ENCODE results near the gene C7orf57. TPM values are rescaled to one million over a fixed set of nuclear protein-coding genes. Genes with fewer than 3 reads are reported as not detected.

C7orf57 gene
- total RNA-seq, 1 donor from 2014 or later: not detected

DNA sequence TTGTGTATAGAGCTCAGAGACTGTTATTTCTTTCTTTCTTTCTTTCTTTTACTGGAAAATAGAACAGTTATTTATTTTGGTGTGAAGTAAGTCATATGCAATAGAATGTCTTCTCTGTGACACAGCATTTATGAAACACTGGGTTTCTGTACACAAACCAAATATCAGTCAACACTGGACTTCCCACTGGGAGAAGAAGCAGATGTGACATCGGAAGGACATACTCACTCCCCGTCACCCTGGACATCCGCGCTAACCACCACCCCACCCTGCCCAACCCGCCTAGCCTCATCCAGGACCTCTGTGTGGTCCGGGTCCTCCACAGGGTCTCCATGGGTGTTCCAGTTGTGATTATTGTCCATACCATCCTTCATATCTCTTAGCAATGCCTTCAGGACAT is 28.5 kb upstream of the C7orf57 start:
- Histone ChIP-seq H3K36me3 (ENCODE audit: control insufficient read depth, insufficient read depth, low read length) (no peaks in the 10 kb centered on the region), H3K27me3 (ENCODE audit: control insufficient read depth, insufficient read depth, low read length) (no peaks in the 10 kb centered on the region), H3K4me3 (ENCODE audit: low read depth, low read length) (no peak overlapping the region)
- TF ChIP-seq, protein P1, sequence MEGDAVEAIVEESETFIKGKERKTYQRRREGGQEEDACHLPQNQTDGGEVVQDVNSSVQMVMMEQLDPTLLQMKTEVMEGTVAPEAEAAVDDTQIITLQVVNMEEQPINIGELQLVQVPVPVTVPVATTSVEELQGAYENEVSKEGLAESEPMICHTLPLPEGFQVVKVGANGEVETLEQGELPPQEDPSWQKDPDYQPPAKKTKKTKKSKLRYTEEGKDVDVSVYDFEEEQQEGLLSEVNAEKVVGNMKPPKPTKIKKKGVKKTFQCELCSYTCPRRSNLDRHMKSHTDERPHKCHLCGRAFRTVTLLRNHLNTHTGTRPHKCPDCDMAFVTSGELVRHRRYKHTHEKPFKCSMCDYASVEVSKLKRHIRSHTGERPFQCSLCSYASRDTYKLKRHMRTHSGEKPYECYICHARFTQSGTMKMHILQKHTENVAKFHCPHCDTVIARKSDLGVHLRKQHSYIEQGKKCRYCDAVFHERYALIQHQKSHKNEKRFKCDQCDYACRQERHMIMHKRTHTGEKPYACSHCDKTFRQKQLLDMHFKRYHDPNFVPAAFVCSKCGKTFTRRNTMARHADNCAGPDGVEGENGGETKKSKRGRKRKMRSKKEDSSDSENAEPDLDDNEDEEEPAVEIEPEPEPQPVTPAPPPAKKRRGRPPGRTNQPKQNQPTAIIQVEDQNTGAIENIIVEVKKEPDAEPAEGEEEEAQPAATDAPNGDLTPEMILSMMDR (IDR thresholded peaks at IDR 0.05; ENCODE audit: insufficient read depth, low read length, poor library complexity, severe bottlenecking): no peak
- no peak for DNase-seq (ENCODE audit: low read depth)

DNA sequence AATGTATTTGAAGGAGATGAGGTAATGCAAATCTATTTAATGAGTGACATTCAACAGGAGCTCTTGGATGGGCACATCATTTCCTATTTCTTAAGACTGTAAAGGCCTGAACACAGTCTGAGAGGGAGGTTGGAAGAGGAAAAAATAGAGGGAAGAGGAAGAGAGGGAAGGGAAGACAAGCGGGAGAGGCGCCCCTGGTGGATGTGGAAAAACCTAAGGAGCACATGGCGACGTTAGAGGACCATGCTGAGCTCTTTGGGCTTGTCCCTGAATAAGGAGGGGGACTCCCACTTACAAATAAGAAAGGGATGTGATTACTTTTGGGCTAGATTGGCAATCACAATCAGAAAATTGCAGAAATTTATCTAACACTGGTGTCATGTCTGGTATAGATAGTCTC is 26.1 kb upstream of the C7orf57 start:
- TF ChIP-seq, protein P1 (IDR thresholded peaks at IDR 0.05; ENCODE audit: insufficient read depth, low read length, poor library complexity, severe bottlenecking): no peak
- no peak for DNase-seq (ENCODE audit: low read depth)
- H3K36me3 ChIP-seq (ENCODE audit: control insufficient read depth, insufficient read depth, low read length): no peaks in the 10 kb centered on the region
- no peak overlapping the region for H3K4me3 ChIP-seq (ENCODE audit: low read depth, low read length)
- H3K27me3 ChIP-seq (ENCODE audit: control insufficient read depth, insufficient read depth, low read length): no peaks in the 10 kb centered on the region

DNA sequence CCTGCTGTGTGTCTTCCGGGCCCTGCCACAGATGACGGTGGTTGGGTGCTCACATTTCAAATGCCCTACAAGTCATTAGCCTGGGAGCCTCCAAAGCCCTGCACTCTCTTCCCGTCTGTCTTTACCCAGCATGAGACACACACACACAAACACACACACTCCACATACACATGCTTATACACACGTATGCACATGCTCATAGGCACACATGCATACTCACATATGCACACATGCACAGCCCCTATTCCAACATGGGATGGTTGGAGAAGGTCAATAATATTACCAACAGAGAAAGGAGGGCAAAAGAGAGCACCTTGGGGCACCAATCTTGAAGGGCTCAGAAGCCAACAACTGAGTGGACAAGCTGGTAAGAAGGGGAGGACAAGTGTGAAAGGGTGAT is 25.4 kb upstream of the C7orf57 start:
- DNase-seq (ENCODE audit: low read depth): no peak
- no peak overlapping the region for H3K4me3 ChIP-seq (ENCODE audit: low read depth, low read length)
- H3K27me3 ChIP-seq (ENCODE audit: control insufficient read depth, insufficient read depth, low read length): no peaks in the 10 kb centered on the region
- TF ChIP-seq, protein P1 (IDR thresholded peaks at IDR 0.05; ENCODE audit: insufficient read depth, low read length, poor library complexity, severe bottlenecking): no peak
- H3K36me3 ChIP-seq (ENCODE audit: control insufficient read depth, insufficient read depth, low read length): no peaks in the 10 kb centered on the region

DNA sequence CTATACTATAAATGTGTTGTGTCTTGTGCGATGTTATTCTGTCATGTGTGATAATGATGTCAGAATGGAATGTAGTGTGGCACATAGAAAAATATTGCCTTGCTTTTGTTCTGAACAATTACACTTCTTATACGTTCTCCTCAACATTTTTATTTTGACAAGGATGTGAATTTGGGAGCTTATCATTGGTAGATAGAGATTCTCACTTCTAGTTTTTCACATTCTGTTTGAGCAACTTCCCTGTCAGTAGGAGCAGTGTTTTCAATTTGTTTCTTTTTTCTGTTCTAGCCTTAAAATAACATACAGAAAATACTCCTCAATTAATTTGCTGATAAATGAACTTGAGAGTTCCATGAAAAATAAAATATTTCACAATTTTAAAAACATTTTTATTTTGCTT is 24.0 kb upstream of the C7orf57 start:
- Histone ChIP-seq H3K36me3 (ENCODE audit: control insufficient read depth, insufficient read depth, low read length) (no peaks in the 10 kb centered on the region), H3K27me3 (ENCODE audit: control insufficient read depth, insufficient read depth, low read length) (no peaks in the 10 kb centered on the region), H3K4me3 (ENCODE audit: low read depth, low read length) (no peak overlapping the region)
- no peak for DNase-seq (ENCODE audit: low read depth)
- TF ChIP-seq, protein P1 (IDR thresholded peaks at IDR 0.05; ENCODE audit: insufficient read depth, low read length, poor library complexity, severe bottlenecking): no peak

DNA sequence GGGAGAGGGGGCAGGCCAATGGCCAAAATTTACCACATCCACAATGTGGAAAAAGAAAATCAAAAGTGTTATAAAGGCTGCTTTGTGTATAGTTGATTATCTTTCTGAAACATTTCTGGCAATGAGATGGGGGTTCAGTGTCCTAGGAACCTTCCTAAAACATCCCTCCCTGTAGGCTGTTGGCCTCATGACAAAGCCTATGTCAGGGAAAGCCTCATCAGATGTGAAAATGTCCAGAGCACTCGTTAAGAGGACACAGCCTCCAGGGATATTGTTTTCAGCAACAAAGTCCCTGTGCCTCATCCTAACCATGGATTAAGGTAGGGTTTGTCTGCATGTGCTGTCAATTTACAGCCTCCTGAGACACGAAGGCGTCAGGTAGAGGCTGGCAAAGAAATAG is 23.4 kb upstream of the C7orf57 start:
- Histone ChIP-seq H3K27me3 (ENCODE audit: control insufficient read depth, insufficient read depth, low read length) (no peaks in the 10 kb centered on the region), H3K4me3 (ENCODE audit: low read depth, low read length) (no peak overlapping the region), H3K36me3 (ENCODE audit: control insufficient read depth, insufficient read depth, low read length) (no peaks in the 10 kb centered on the region)
- DNase-seq (ENCODE audit: low read depth): no peak
- TF ChIP-seq, protein P1 (IDR thresholded peaks at IDR 0.05; ENCODE audit: insufficient read depth, low read length, poor library complexity, severe bottlenecking): no peak

DNA sequence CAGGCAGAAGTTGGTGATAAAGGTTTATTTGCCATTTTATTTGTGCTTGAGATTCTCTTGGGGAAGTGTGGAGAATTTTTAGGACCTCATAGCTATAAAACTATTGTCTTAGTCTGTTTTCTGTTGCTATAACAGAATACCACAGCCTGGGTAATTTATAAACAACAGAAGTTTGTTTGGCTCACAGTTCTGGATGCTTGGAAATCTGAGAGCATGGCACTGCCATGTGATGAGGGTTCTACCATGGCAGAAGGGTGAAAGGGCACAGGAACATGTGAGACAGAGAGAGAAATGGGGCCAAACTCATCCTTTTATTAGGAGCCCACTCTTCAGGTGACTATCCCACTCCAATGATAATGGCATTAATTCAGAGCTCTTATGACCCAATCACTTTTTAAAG is 18.7 kb upstream of the C7orf57 start:
- Histone ChIP-seq H3K36me3 (ENCODE audit: control insufficient read depth, insufficient read depth, low read length) (no peaks in the 10 kb centered on the region), H3K4me3 (ENCODE audit: low read depth, low read length) (no peak overlapping the region), H3K27me3 (ENCODE audit: control insufficient read depth, insufficient read depth, low read length) (no peaks in the 10 kb centered on the region)
- TF ChIP-seq, protein P1 (IDR thresholded peaks at IDR 0.05; ENCODE audit: insufficient read depth, low read length, poor library complexity, severe bottlenecking): no peak
- DNase-seq (ENCODE audit: low read depth): no peak

Measured in kidney epithelial cell (primary cell).